NB4 (cell line): ENCODE results near the gene BRINP2.

Source experiments
- MAX ChIP-seq: IDR thresholded peaks from 2 replicates; pipeline ENCODE4 v1.6.1; 2011; ENCODE audit warnings: low read depth, low read length
- POLR2A ChIP-seq: IDR thresholded peaks from 2 replicates; pipeline ENCODE4 v1.6.1; 2011; ENCODE audit warnings: mild to moderate bottlenecking; ENCODE audit not compliant: insufficient read length; ENCODE audit errors: extremely low read depth
- TF ChIP-seq, protein P1 (sequence below): IDR thresholded peaks from one replicate; pipeline ENCODE4 v1.5.1; 2012; ENCODE audit warnings: low read depth, low read length

DNA sequence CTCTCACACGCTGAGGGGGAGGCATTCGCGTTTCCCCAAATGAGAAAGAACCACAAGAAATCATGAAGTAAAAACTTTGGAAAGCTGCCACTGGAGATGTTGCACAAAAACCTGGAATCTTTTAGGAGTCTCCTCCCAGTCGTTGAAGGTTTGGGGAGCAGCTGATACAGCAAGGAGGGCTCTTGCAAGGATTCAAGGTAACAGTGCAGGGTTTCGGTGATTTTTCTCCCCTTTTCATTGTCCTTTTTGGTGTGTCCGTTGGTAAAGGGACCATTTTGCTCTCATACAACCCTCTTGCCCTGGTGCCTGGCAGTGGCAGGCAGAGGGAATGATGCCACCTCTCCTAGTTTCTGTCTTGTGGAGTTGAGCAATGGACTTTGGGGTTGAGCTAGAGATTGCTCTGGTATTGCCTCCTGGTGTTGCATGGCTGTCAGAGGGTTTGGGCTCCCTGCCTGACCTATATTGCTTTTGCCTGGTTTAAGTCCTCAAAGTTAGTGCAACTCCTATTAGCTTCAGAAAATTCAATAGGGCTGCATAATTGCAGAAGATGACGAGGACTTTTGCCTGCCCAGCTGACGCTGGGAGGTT is 872 bp downstream of the BRINP2 start:
- TF ChIP-seq, protein P1, sequence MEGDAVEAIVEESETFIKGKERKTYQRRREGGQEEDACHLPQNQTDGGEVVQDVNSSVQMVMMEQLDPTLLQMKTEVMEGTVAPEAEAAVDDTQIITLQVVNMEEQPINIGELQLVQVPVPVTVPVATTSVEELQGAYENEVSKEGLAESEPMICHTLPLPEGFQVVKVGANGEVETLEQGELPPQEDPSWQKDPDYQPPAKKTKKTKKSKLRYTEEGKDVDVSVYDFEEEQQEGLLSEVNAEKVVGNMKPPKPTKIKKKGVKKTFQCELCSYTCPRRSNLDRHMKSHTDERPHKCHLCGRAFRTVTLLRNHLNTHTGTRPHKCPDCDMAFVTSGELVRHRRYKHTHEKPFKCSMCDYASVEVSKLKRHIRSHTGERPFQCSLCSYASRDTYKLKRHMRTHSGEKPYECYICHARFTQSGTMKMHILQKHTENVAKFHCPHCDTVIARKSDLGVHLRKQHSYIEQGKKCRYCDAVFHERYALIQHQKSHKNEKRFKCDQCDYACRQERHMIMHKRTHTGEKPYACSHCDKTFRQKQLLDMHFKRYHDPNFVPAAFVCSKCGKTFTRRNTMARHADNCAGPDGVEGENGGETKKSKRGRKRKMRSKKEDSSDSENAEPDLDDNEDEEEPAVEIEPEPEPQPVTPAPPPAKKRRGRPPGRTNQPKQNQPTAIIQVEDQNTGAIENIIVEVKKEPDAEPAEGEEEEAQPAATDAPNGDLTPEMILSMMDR: no peak
- TF ChIP-seq POLR2A: no peak
- TF ChIP-seq MAX: no peak
